Parathyroid adenoma (tissue), 2 donors: Measurements from ENCODE around the gene SHMT1.
A peak's percentile ranks its signal among the peaks of the same experiment; 100 is the strongest.
"Not testable (repeated sequence)": the region's sequence is repeated elsewhere in the genome, so short reads cannot be mapped to it uniquely, and the experiment has no call there.

Source experiments
- H2AFZ ChIP-seq: fragments of 300-600 bp; sonication (generic); one replicate; pipeline ENCODE4 v1.7.0; 2017; ENCODE audit warnings: antibody characterized with exemption, mild to moderate bottlenecking
- H3K27ac ChIP-seq: fragments of 300-600 bp; sonication (generic); one replicate; pipeline ENCODE4 v1.7.0; 2017
- H3K27me3 ChIP-seq: fragments of 300-600 bp; sonication (generic); one replicate; pipeline ENCODE4 v1.7.0; 2017; ENCODE audit warnings: low read length; ENCODE audit not compliant: control insufficient read depth, insufficient read depth
- H3K36me3 ChIP-seq: fragments of 300-600 bp; sonication (generic); one replicate; pipeline ENCODE4 v1.7.0; 2017; ENCODE audit warnings: low read length; ENCODE audit not compliant: control insufficient read depth, insufficient read depth
- H3K4me1 ChIP-seq: fragments of 300-600 bp; sonication (generic); one replicate; pipeline ENCODE4 v1.7.0; 2017; ENCODE audit warnings: control low read depth
- H3K4me2 ChIP-seq: fragments of 300-600 bp; sonication (generic); one replicate; pipeline ENCODE4 v1.7.0; 2017; ENCODE audit warnings: low read length
- H3K4me3 ChIP-seq: fragments of 300-600 bp; sonication (generic); one replicate; pipeline ENCODE4 v1.7.0; 2017; ENCODE audit warnings: low read depth, low read length
- H3K79me2 ChIP-seq: fragments of 300-600 bp; sonication (generic); one replicate; pipeline ENCODE4 v1.7.0; 2017; ENCODE audit warnings: control low read depth
- H3K9ac ChIP-seq: fragments of 300-600 bp; sonication (generic); one replicate; pipeline ENCODE4 v1.7.0; 2017; ENCODE audit warnings: mild to moderate bottlenecking
- H3K9me3 ChIP-seq: fragments of 300-600 bp; sonication (generic); one replicate; pipeline ENCODE4 v1.7.0; 2017; ENCODE audit warnings: low read length; ENCODE audit not compliant: control insufficient read depth
- CTCF ChIP-seq: fragments of 300-600 bp; sonication (generic); IDR thresholded peaks from one replicate; pipeline ENCODE4 v1.7.0; 2017; ENCODE audit warnings: antibody characterized with exemption, mild to moderate bottlenecking
- donor health status: primary hyperparathyroidism.

Gene SHMT1

GRCh38 chr17:18381158-18381952 lies 18.0 kb upstream of the SHMT1 start:
- H3K79me2 ChIP-seq: no peaks in the 10 kb centered on the region
- H3K4me3 ChIP-seq: no peak overlapping the region
- H3K27ac ChIP-seq: no peak overlapping the region
- H2AFZ ChIP-seq: no peak overlapping the region
- H3K27me3 ChIP-seq: no peaks in the 10 kb centered on the region
- no peaks in the 10 kb centered on the region for H3K36me3 ChIP-seq
- H3K4me1 ChIP-seq: peaks cover 16% of the 10 kb centered on the region
- no peak overlapping the region for H3K9ac ChIP-seq
- no peaks in the 10 kb centered on the region for H3K9me3 ChIP-seq
- no peak overlapping the region for H3K4me2 ChIP-seq
- TF ChIP-seq CTCF: no peak

GRCh38 chr17:18380471-18381157 lies 17.3 kb upstream of the SHMT1 start:
- Histone ChIP-seq H3K4me1 (peaks cover 16% of the 10 kb centered on the region), H3K9me3 (no peaks in the 10 kb centered on the region), H3K27me3 (no peaks in the 10 kb centered on the region), H3K4me3 (no peak overlapping the region), H3K79me2 (no peaks in the 10 kb centered on the region), H3K4me2 (no peak overlapping the region), H2AFZ (no peak overlapping the region), H3K27ac (no peak overlapping the region), H3K9ac (no peak overlapping the region), H3K36me3 (no peaks in the 10 kb centered on the region)
- TF ChIP-seq CTCF: no peak

GRCh38 chr17:18379246-18380146 lies 16.1 kb upstream of the SHMT1 start:
- Histone ChIP-seq H3K4me3 (no peak overlapping the region), H2AFZ (no peak overlapping the region), H3K36me3 (no peaks in the 10 kb centered on the region), H3K4me2 (no peak overlapping the region), H3K9ac (no peak overlapping the region), H3K4me1 (peaks cover 16% of the 10 kb centered on the region), H3K9me3 (no peaks in the 10 kb centered on the region), H3K27ac (no peak overlapping the region), H3K27me3 (no peaks in the 10 kb centered on the region), H3K79me2 (no peaks in the 10 kb centered on the region)
- TF ChIP-seq CTCF: no peak

GRCh38 chr17:18378614-18379013 lies 15.3 kb upstream of the SHMT1 start:
- H3K79me2 ChIP-seq, H3K9me3 ChIP-seq, H3K9ac ChIP-seq, H3K27me3 ChIP-seq, H3K4me3 ChIP-seq, H3K36me3 ChIP-seq, H2AFZ ChIP-seq, H3K4me2 ChIP-seq: not testable (repeated sequence)
- Histone ChIP-seq H3K4me1 (peaks cover 16% of the 10 kb centered on the region), H3K27ac (peak overlapping the region; percentile 90)

- no peak overlapping the region for H3K9ac ChIP-seq
- no peaks in the 10 kb centered on the region for H3K9me3 ChIP-seq
- peaks cover 16% of the 10 kb centered on the region for H3K4me1 ChIP-seq
- no peak overlapping the region for H3K4me2 ChIP-seq
- H3K4me3 ChIP-seq: no peak overlapping the region
- H2AFZ ChIP-seq: peak overlapping the region; percentile 90
- H3K36me3 ChIP-seq: no peaks in the 10 kb centered on the region
- no peaks in the 10 kb centered on the region for H3K27me3 ChIP-seq
- H3K27ac ChIP-seq: peak overlapping the region; percentile 90
- H3K79me2 ChIP-seq: no peaks in the 10 kb centered on the region
- no peak for TF ChIP-seq CTCF
Measured at GRCh38 chr17:18378205-18378505, 14.8 kb upstream of the SHMT1 start.
